ENCODE results near the gene PDE5A. TPM values are rescaled to one million over a fixed set of nuclear protein-coding genes. Genes with fewer than 3 reads are reported as not detected.

Gene PDE5A
- total and polyA plus RNA-seq, 8 donors: 4.5 to 115 (median 15.2) TPM

DNA sequence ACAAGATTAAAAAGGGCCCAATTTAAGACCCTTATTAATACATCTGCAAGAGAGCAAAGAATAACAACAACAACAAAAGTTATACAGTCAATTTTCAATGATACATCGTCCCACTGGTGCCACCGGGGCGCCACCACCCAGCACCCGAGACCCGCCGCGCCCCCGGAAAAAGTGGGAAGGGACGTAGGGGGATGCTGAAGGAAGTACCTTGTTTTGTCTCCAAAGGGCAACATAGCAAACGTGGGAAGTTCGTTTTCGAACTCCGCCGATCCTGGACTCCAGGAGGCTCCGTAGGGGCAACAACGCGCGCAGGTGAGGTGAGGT lies 1.7 kb downstream of the PDE5A start:
- peaks cover 0 to 40% (median 7%) of the 10 kb centered on the region in 3 donors for H3K27me3 ChIP-seq
- 1 to 2% (median 1%) methylated on average over 14 to 18 of the region's 18 CpGs for WGBS, 5 donors
- H3K4me1 ChIP-seq: peaks cover 0 to 43% (median 22%) of the 10 kb centered on the region in 4 donors
- peak overlapping the region in 4 of 5 donors; percentile 80 to 91 (median 88) for H3K27ac ChIP-seq
- intact Hi-C loops (cut with DNase I; ENCODE audit: low total_unique reads): no loop called here
- H3K36me3 ChIP-seq: no peaks in the 10 kb centered on the region
- H3K9me3 ChIP-seq: no peaks in the 10 kb centered on the region
- DNase-seq: no peak
- peak overlapping the region; percentile 66 to 84 (median 72) for H3K4me3 ChIP-seq
- TF ChIP-seq POLR2AphosphoS5 (IDR thresholded peaks at IDR 0.05) (no peak), EP300 (IDR thresholded peaks at IDR 0.05) (no peak), POLR2A (IDR thresholded peaks at IDR 0.05) (no peak)
- TF ChIP-seq, protein P1, sequence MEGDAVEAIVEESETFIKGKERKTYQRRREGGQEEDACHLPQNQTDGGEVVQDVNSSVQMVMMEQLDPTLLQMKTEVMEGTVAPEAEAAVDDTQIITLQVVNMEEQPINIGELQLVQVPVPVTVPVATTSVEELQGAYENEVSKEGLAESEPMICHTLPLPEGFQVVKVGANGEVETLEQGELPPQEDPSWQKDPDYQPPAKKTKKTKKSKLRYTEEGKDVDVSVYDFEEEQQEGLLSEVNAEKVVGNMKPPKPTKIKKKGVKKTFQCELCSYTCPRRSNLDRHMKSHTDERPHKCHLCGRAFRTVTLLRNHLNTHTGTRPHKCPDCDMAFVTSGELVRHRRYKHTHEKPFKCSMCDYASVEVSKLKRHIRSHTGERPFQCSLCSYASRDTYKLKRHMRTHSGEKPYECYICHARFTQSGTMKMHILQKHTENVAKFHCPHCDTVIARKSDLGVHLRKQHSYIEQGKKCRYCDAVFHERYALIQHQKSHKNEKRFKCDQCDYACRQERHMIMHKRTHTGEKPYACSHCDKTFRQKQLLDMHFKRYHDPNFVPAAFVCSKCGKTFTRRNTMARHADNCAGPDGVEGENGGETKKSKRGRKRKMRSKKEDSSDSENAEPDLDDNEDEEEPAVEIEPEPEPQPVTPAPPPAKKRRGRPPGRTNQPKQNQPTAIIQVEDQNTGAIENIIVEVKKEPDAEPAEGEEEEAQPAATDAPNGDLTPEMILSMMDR (IDR thresholded peaks at IDR 0.05): no peak

DNA sequence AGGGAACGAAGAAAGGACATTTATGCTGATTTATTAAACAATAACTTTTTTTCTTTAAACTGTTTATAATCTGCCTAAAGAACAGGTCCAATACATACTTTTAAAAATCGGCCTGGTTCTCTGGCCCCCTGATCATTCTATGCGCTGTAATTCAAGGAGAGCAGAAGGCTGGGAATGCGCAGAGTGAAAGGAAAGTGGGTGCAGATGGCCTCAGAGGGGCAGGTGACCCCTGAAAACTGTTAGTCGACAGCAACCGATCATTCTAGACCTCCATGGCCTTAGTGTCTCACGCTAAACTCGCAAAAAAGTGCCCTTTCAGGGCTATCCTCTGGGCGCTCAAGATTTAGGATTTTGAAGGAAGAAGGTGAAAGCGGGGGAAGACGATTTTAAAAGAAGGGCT lies 2.2 kb downstream of the PDE5A start:
- intact Hi-C loops (cut with DNase I; ENCODE audit: low total_unique reads): no loop called here
- TF ChIP-seq EP300 (IDR thresholded peaks at IDR 0.05) (no peak), POLR2A (IDR thresholded peaks at IDR 0.05) (no peak), POLR2AphosphoS5 (IDR thresholded peaks at IDR 0.05) (no peak)
- TF ChIP-seq, protein P1 (IDR thresholded peaks at IDR 0.05): no peak
- peak overlapping the region; percentile 22 to 91 (median 86) for H3K27ac ChIP-seq
- peak in 1 of 2 donors; percentile 21 for DNase-seq
- peaks cover 0 to 43% (median 22%) of the 10 kb centered on the region in 4 donors for H3K4me1 ChIP-seq
- peak overlapping the region; percentile 66 to 84 (median 72) for H3K4me3 ChIP-seq
- H3K36me3 ChIP-seq: no peaks in the 10 kb centered on the region
- peaks cover 0 to 40% (median 7%) of the 10 kb centered on the region in 3 donors for H3K27me3 ChIP-seq
- 42 to 66% (median 49%) methylated on average over 11 of the region's 11 CpGs for WGBS, 5 donors
- no peaks in the 10 kb centered on the region for H3K9me3 ChIP-seq

DNA sequence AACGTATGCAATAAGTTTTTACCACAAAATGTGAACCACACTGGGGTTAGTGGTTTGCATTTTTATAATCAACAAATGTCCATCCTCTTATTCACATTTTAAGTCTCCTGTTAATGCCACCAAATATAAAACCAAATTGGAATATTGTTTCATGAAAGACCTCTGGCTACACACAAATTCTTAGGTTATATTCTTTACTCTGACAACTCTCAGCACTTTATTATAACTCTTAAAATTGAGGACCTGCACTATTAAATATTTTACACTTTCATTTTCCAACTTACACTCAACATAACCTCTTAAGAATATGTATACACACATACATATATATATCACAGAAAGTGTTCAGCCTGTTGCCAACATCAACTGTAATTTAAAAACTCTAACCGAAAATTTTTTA lies 2.8 kb downstream of the PDE5A start:
- no peaks in the 10 kb centered on the region for H3K9me3 ChIP-seq
- WGBS, 5 donors: 51 to 75% (median 64%) methylated on average over 2 of the region's 2 CpGs
- intact Hi-C loops (cut with DNase I; ENCODE audit: low total_unique reads): no loop called here
- no peak for DNase-seq
- H3K4me1 ChIP-seq: peaks cover 0 to 43% (median 22%) of the 10 kb centered on the region in 4 donors
- no peak for TF ChIP-seq EP300 (IDR thresholded peaks at IDR 0.05)
- no peak for TF ChIP-seq POLR2AphosphoS5 (IDR thresholded peaks at IDR 0.05)
- TF ChIP-seq, protein P1 (IDR thresholded peaks at IDR 0.05): no peak
- no peak for TF ChIP-seq POLR2A (IDR thresholded peaks at IDR 0.05)
- no peaks in the 10 kb centered on the region for H3K36me3 ChIP-seq
- H3K27me3 ChIP-seq: peaks cover 0 to 35% (median 7%) of the 10 kb centered on the region in 3 donors
- H3K4me3 ChIP-seq: peak overlapping the region; percentile 66 to 84 (median 72)
- peak overlapping the region in 4 of 5 donors; percentile 41 to 91 (median 88) for H3K27ac ChIP-seq

DNA sequence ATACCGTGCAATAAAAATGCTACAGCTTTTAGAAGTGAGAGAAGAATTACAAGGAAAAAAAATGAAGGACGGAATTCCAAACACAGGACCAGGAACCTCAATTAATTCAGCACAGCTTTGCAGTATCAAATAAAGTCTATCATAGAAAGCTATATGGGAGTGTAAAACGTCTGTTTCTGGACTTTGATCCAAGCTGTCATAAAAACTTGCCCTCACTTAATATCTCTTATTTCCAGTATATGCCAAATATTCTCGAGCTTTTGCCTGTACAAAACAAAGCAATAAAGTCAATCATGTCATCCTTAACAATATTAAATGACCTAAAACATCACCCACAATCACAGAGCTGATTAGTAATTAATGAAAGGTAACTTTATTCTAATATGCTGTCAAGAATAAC lies 4.2 kb downstream of the PDE5A start:
- intact Hi-C loops (cut with DNase I; ENCODE audit: low total_unique reads): no loop called here

More for the DNA sequence above, 4.2 kb downstream of the PDE5A start:
- 49 to 63% (median 54%) methylated on average over 4 of the region's 4 CpGs for WGBS, 5 donors
- H3K9me3 ChIP-seq: no peaks in the 10 kb centered on the region
- peaks cover 0 to 28% (median 7%) of the 10 kb centered on the region in 3 donors for H3K27me3 ChIP-seq
- peak in 1 of 2 donors; percentile 21 for DNase-seq
- H3K4me1 ChIP-seq: peaks cover 0 to 41% (median 20%) of the 10 kb centered on the region in 4 donors
- no peaks in the 10 kb centered on the region for H3K36me3 ChIP-seq
- TF ChIP-seq POLR2AphosphoS5 (IDR thresholded peaks at IDR 0.05): no peak
- no peak for TF ChIP-seq EP300 (IDR thresholded peaks at IDR 0.05)
- no peak for TF ChIP-seq POLR2A (IDR thresholded peaks at IDR 0.05)
- TF ChIP-seq, protein P1 (IDR thresholded peaks at IDR 0.05): no peak
- H3K27ac ChIP-seq: peak overlapping the region in 4 of 5 donors; percentile 41 to 91 (median 88)
- H3K4me3 ChIP-seq: peak overlapping the region in 3 of 4 donors; percentile 4 to 73 (median 66)
